Stimulated activated CD4-positive, alpha-beta T cell treated with anti-CD3 and anti-CD28 coated beads, Interleukin-4, amount 100 ng/mL, for 48 hours (primary cell): ENCODE results near the gene RYR2.
"Not testable (repeated sequence)": the region's sequence is repeated elsewhere in the genome, so short reads cannot be mapped to it uniquely, and the experiment has no call there.

Experiments
- DNase-seq, 2 donors: peaks; one replicate each; pipeline ENCODE4 v3.0.0-alpha.2; 2020; ENCODE audit warnings: low read depth in 2 of 2

The RYR2 gene

DNA sequence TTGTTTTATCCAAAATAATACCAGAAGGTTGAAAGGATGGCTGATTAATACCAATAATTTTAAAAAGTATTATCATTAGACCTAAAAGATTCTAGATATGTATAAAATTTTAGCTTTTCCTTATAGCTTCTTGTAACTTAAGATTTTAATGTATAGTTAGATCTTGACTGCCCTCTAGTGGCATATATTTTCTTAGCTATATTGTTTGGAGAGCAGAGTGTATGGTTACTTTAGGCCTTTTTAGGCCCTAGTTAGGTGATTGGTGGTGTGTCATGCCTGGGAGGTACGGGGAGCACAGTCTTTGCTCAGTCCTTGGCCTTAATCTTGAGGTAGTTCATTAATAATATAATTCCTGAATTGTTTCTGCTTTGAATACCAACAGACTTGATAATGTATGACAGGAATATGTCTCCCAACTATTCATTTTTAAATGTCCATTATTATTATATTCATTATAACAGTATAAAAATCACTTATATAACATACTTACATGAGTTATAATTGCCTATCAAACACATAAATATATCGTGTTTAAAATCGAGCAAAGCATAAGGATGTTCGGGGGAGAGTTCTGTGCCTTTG lies 520.3 kb downstream of the RYR2 start:
- no peak for DNase-seq

DNA sequence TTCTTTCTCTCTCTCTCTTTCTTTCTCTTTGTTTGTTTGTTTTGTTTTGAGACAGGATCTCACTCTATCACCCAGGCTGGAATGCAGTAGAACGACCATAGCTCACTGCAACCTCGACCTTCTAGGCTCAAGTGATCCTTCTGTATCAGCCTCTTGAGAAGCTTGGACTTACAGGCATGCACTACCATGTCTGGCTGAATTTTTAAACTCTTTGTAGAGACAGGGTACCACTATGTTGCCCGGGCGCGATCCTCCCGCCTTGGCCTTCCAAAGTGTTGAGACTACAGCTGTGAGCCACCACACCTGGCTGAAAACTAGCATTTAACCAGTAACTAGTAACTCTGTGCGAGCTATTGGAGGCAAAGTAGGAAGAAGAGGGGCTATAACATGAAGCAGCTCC lies 523.3 kb downstream of the RYR2 start:
- DNase-seq = no peak

DNA sequence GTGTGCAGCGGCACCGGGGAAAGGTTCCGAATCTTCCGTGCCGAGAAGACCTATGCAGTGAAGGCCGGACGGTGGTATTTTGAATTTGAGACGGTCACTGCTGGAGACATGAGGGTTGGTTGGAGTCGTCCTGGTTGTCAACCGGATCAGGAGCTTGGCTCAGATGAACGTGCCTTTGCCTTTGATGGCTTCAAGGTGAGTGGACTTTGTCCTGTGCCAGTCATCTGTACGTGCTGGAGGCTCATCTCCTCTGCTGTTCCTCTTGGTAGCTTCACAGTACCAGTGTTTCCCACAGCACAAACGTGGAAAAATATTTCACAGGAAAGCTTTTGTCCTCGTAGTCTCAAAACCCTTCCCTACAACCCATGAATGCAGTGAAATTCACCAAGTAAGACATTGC lies 524.6 kb downstream of the RYR2 start:
- no peak for DNase-seq

GRCh38 chr1:237568955-237569354 lies 527.0 kb downstream of the RYR2 start:
- DNase-seq = no peak

DNA sequence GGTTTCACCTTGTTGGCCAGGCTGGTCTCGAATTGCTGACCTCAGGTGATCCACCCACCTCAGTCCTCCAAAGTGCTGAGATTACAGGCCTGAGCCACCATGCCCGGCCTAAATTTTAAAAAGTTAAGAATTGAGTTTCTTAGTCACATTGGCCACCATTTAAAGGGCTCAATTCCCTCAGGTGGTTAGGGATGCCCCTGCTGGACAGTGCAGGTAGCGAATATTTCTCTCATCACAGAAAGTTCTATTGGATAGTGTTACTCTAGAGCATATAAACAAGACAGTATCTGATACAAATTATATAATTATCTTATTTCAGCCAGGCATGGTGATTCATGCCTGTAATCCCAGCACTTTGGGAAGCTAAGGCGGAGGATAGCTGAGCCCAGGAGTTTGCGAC lies 528.5 kb downstream of the RYR2 start:
- DNase-seq = no peak

DNA sequence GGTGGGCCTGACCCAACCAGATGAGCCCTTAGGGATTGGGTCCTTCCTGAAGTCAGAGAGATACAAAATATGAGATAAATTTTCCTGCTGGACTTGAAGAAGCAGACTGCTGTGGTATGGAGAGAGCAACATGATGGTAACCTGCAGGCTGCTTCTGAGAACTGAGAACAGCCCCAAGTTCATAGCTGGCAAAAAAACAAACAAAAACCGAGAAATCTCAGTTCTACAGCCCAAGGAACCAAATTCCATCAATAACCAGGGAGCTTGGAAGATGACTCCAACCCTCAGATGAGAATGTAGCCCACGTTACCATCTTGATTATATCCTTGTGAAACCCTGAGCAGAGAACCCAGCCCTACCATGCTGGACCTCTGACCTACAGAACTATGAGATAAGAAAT lies 532.6 kb downstream of the RYR2 start:
- DNase-seq = no peak

- DNase-seq = no peak
Measured at GRCh38 chr1:237578540-237578939, 536.6 kb downstream of the RYR2 start.

DNA sequence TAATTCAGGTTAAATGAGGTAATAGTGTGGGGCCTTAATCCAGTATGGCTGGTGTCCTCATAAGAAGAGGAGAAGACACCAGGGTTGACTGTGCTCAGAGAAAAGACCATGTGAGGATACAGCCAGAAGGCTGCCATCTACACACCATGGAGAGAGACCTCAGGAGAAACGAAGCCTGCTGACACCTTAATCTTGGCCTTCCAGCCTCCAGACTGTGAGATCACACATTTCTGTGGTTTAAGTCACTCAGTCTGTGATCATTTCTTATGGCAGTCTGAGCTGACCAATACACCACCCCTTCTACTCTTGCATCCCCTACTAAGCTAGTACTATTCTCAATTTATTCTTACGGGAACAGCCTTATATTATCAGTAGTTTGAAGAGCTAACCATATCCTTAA lies 538.7 kb downstream of the RYR2 start:
- DNase-seq = no peak

GRCh38 chr1:237583270-237583669 lies 541.3 kb downstream of the RYR2 start:
- DNase-seq = no peak

GRCh38 chr1:237583756-237584155 lies 541.8 kb downstream of the RYR2 start:
- no peak for DNase-seq

GRCh38 chr1:237590386-237590785 lies 548.4 kb downstream of the RYR2 start:
- DNase-seq = no peak

GRCh38 chr1:237591353-237591752 lies 549.4 kb downstream of the RYR2 start:
- no peak for DNase-seq

DNA sequence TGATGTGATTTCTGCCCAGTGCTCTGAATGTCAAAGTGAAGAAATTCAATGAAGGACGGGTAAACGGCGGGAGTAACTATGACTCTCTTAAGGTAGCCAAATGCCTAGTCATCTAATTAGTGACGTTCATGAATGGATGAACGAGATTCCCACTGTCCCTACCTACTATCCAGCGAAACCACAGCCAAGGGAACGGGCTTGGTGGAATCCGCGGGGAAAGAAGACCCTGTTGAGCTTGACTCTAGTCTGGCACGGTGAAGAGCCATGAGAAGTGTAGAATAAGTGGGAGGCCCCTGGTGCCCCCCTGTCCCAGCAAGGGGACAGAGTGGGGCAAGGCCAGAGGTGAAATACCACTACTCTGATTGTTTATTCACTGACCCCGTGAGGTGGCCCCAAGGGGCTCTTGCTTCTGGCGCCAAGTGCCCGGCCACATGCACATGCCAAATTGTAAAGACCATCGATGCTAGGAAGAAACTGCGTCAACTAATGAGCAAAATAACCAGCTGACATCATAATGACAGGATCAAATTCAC lies 561.1 kb downstream of the RYR2 start:
- not testable (repeated sequence) for DNase-seq

GRCh38 chr1:237608433-237608832 lies 566.4 kb downstream of the RYR2 start:
- no peak for DNase-seq

DNA sequence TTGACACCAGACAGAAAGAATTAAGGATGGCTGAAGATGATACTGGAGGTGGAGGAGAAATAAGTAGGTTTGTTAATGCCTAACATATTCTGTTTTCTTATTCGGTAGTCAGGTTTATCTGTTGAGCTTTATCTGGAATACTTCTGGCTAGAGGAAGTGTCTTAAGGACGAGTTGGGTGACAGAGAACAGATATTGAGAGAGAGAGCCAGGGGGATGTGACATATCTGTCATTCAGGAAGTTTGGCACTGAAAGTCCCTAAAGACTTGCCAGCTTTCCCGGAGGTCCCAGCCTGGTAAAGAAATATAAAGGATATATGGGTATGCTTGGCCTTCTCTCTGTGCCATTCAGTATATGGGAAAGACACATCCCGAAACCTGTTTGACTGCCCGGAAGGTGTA lies 568.2 kb downstream of the RYR2 start:
- no peak for DNase-seq

DNA sequence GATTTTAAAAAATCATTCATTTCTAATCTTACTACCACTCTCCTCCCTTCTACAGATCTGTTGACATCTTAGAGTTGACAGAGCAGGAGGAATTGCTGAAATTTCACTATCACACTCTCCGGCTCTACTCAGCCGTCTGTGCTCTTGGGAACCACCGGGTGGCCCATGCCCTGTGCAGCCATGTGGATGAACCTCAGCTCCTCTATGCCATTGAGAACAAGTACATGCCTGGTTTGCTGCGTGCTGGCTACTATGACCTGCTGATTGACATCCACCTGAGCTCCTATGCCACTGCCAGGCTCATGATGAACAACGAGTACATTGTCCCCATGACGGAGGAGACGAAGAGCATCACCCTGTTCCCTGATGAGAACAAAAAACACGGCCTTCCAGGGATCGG lies 572.0 kb downstream of the RYR2 start:
- DNase-seq = no peak

DNA sequence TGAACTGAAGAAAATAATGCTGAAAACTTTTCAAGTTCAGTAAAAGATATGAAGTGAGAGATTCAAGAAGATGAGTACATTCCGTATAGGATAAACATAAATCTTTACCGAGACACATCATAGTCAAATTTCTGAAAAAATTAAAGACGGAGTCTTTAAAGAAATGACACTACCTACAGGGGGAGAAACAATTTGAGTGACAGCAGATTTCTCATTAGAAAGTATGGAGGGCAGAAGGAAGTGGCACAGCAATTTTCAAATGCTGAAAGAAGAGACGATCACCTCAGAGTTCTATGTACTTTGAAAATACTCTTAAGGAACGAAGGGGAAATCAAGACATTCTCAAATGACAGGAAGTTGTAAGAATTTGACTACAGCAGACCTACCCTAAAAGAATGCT lies 577.6 kb downstream of the RYR2 start:
- no peak for DNase-seq

DNA sequence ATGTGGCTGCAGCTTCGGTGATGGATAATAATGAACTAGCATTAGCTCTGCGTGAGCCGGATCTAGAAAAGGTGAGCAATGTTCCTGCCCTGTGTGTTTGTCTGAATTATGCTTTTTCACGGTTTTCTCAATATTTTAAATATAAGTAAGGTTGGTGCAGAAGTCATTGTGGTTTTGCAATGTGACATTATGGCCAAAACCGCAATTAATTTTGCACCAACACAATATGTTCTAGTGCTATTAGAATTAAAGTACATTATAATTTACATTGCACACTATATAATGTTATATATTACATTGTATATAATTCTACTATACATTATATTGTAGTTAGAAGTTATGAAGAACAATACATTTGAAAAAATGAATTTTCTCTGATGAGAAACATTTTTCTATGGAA lies 592.9 kb downstream of the RYR2 start:
- DNase-seq = no peak

GRCh38 chr1:237638555-237638954 lies 596.6 kb downstream of the RYR2 start:
- no peak for DNase-seq

DNA sequence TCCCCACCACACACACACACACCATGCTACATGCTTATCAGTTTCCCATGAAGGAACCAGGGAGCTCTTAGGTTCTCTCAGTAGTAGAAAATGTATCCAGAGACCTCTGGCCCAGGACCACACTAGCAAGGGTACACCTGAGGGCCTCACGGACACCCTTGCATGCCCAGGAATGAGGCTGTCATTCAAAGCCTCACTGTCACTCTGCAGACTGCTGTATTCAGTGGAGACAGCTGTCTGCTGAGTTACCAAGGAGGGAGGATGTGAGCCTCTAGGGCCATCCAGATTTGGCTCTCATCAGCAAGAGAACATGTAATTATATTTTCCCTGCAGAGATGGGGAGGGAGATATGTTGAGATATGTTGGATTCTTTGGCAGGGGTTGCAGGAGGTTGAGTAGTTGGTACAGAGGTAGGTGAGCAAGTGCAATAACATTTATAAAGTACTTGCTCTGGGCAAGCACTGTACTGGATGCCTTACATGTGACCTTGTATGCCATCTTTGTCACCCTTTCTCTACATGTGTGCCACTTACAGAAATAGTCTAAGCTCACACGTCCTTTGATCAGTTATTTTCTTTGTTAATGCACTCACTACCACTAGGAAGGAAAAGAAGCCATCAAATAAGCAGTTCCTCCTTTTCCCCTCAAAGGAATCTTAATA lies 598.2 kb downstream of the RYR2 start:
- DNase-seq = no peak

- no peak for DNase-seq
Measured at GRCh38 chr1:237640966-237641365, 599.0 kb downstream of the RYR2 start.

DNA sequence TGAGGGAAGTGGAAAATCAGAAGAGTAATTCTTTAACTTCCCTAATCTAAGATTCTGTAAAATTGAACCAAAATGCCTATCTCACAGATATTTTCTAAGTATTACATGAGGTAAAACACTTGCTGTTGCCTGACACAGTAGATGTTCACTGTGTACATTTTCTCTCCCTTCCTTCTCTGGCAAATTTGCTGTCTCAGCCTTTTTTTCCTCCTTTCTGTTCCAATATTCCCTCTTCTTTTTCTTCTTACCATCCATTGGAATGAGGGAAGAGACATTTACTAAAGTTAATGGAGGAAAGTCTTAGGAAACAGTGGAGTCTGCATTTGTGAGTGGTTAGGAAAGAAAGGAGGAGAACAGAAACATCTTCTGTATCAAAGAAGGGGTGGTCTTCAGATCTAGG lies 608.8 kb downstream of the RYR2 start:
- DNase-seq = no peak

DNA sequence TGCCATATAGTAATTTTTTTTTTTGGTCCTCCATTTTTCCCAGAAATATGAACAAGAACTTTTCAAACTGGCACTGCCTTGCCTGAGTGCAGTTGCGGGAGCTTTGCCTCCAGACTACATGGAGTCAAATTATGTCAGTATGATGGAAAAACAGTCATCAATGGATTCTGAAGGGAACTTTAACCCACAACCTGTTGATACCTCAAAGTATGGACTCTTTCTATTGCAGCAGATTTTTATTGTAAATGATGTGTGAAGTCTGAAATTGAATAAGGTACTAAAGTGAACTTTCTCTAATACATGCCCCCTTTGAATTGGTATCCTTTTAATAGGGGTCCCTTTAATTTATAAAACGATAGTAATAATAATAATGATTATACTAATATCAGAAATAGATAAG lies 613.8 kb downstream of the RYR2 start:
- no peak for DNase-seq

DNA sequence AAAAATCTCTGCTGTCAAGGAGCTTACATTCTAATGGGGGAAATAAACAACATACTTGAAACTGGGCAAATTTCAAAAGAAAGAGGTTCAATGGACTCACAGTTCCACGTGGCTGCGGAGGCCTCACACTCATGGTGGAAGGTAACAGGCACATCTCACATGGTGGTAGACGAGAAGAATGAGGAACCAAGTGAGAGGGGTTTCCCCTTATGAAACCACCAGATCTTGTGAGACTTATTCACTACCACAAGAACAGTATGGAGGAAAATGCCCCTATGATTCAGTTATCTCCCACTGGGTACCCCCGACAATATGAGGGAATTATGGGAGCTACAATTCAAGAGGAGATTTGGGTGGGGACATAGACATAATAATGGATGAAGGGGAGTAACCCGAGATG lies 622.4 kb downstream of the RYR2 start:
- no peak for DNase-seq
